A673 (cell line): ENCODE data around the gene AGBL2. TPM values are rescaled to one million over a fixed set of nuclear protein-coding genes. Genes with fewer than 3 reads are reported as not detected.
"Not testable (repeated sequence)": the region's sequence is repeated elsewhere in the genome, so short reads cannot be mapped to it uniquely, and the experiment has no call there.

Source experiments
- BruUV-seq: library from RNA; stranded (reverse); fragments of 400-500 nt; replicated peaks from 2 replicates; lab custom pipeline; 2021; lab: Mats Ljungman, UMichigan
- CTCF ChIA-PET: fragments of 300-600 bp; sonication (Branson Sonifier 250); formaldehyde crosslinking; loops from one replicate; lab custom pipeline; 2022; ENCODE audit warnings: antibody characterized with exemption; lab: Charles Lee
- POLR2A ChIA-PET: fragments of 300-600 bp; sonication (Branson Sonifier 250); formaldehyde crosslinking; loops from one replicate; lab custom pipeline; 2022; ENCODE audit warnings: antibody characterized with exemption; ENCODE audit not compliant: low non-redundant PET; lab: Charles Lee
- DNase-seq: peaks from one replicate; pipeline ENCODE4 v3.0.0-alpha.2; 2015; ENCODE audit warnings: low spot score
- H3K27ac ChIP-seq: fragments of 200-600 bp; sonication (generic); 2 replicates; pipeline ENCODE4 v1.5.1; 2016; ENCODE audit warnings: mixed run types, low read depth, mild to moderate bottlenecking, mixed read lengths, antibody characterized with exemption, low read length; ENCODE audit not compliant: poor library complexity, severe bottlenecking
- H3K27me3 ChIP-seq: fragments of 200-600 bp; sonication (generic); replicated peaks from 2 replicates; pipeline ENCODE4 v1.6.1; 2017; ENCODE audit warnings: mixed run types, low read depth, mild to moderate bottlenecking, mixed read lengths, antibody characterized with exemption, low read length; ENCODE audit not compliant: insufficient read depth, poor library complexity
- H3K36me3 ChIP-seq: fragments of 200-600 bp; sonication (generic); 2 replicates; pipeline ENCODE4 v1.6.1; 2016; ENCODE audit warnings: mixed run types, mild to moderate bottlenecking, mixed read lengths, antibody characterized with exemption, low read length; ENCODE audit not compliant: insufficient read depth, poor library complexity, severe bottlenecking
- H3K4me1 ChIP-seq: fragments of 200-600 bp; sonication (generic); 2 replicates; pipeline ENCODE4 v1.6.1; 2017; ENCODE audit warnings: mixed run types, mild to moderate bottlenecking, mixed read lengths, antibody characterized with exemption, low read length; ENCODE audit not compliant: insufficient read depth, poor library complexity, severe bottlenecking
- H3K4me3 ChIP-seq: fragments of 200-600 bp; sonication (generic); 2 replicates; pipeline ENCODE4 v1.5.1; 2016; ENCODE audit warnings: low read depth, mixed run types, mild to moderate bottlenecking, mixed read lengths, low read length; ENCODE audit not compliant: poor library complexity, severe bottlenecking
- H3K9me3 ChIP-seq: fragments of 200-600 bp; sonication (generic); 2 replicates; pipeline ENCODE4 v1.6.1; 2016; ENCODE audit warnings: mixed run types, low read depth, mild to moderate bottlenecking, mixed read lengths, antibody characterized with exemption, low read length; ENCODE audit not compliant: poor library complexity, severe bottlenecking
- CTCF ChIP-seq: fragments of 300-800, 200-600 bp; sonication (generic); conservative IDR thresholded peaks from 2 replicates; pipeline ENCODE4 v1.5.1; 2017; ENCODE audit warnings: low read depth, mild to moderate bottlenecking, antibody characterized with exemption, low read length, moderate library complexity, mixed read lengths
- EZH2 ChIP-seq: fragments of 200-600 bp; sonication (generic); IDR thresholded peaks from 2 replicates; pipeline ENCODE4 v1.6.1; 2017; ENCODE audit warnings: borderline replicate concordance, low read depth, mild to moderate bottlenecking, mixed read lengths, antibody characterized with exemption, low read length; ENCODE audit not compliant: poor library complexity, severe bottlenecking
- intact Hi-C: fragments of 100-400 bp; cut with micrococcal nuclease; formaldehyde crosslinking; loops from one replicate; pipeline ENCODE4 v1.10.0; 2022; ENCODE audit not compliant: unreplicated experiment
- total RNA-seq: library from RNA; stranded (reverse); gene quantifications from 2 replicates; pipeline ENCODE4 v1.2.3, GENCODE V29; 2021

The AGBL2 gene
- total RNA-seq, 1 experiment from 2014 or later = 6.5 TPM

GRCh38 chr11:47688111-47688510 is 27.1 kb downstream of the AGBL2 start:
- Histone ChIP-seq H3K36me3 (no peaks in the 10 kb centered on the region), H3K4me3 (no peak overlapping the region), H3K27me3 (no peaks in the 10 kb centered on the region), H3K9me3 (no peaks in the 10 kb centered on the region), H3K27ac (no peak overlapping the region), H3K4me1 (no peaks in the 10 kb centered on the region)
- TF ChIP-seq CTCF (no peak), EZH2 (no peak)
- no peak for DNase-seq
- intact Hi-C loops = no loop called here
- no TSS peak for BruUV-seq
- POLR2A ChIA-PET = no interaction called here
- CTCF ChIA-PET = no interaction called here

- POLR2A ChIA-PET, BruUV-seq, H3K27ac ChIP-seq: not testable (repeated sequence)
Observed at GRCh38 chr11:47686704-47687103, 28.5 kb downstream of the AGBL2 start.

GRCh38 chr11:47686151-47686550 is 29.0 kb downstream of the AGBL2 start:
- BruUV-seq = no TSS peak
- CTCF ChIA-PET = no interaction called here
- H3K4me1 ChIP-seq = no peaks in the 10 kb centered on the region
- POLR2A ChIA-PET = interaction anchor here (0.6 kb wide), 1 partner anchor 30 kb away, joined by 5 read pairs; no protein-coding TSS in a partner anchor
- H3K9me3 ChIP-seq = no peaks in the 10 kb centered on the region
- intact Hi-C loops = no loop called here
- H3K27ac ChIP-seq = no peak overlapping the region
- no peak overlapping the region for H3K4me3 ChIP-seq
- DNase-seq = no peak
- no peaks in the 10 kb centered on the region for H3K36me3 ChIP-seq
- no peak for TF ChIP-seq CTCF
- TF ChIP-seq EZH2 = no peak
- H3K27me3 ChIP-seq = no peaks in the 10 kb centered on the region

More at GRCh38 chr11:47686704-47687103, 28.5 kb downstream of the AGBL2 start:
- H3K4me3 ChIP-seq, intact Hi-C loops, H3K36me3 ChIP-seq, H3K9me3 ChIP-seq, H3K4me1 ChIP-seq, CTCF ChIA-PET, DNase-seq, H3K27me3 ChIP-seq: not testable (repeated sequence)

- ChIA-PET POLR2A (no interaction called here), CTCF (interaction anchor here (0.6 kb wide), 1 partner anchor 151 kb away, joined by 5 read pairs; no protein-coding TSS in a partner anchor)
- BruUV-seq = no TSS peak
- DNase-seq = no peak
- H3K27me3 ChIP-seq = no peaks in the 10 kb centered on the region
- H3K4me1 ChIP-seq = no peaks in the 10 kb centered on the region
- H3K27ac ChIP-seq = no peak overlapping the region
- no peak overlapping the region for H3K4me3 ChIP-seq
- H3K36me3 ChIP-seq = no peaks in the 10 kb centered on the region
- TF ChIP-seq CTCF = no peak
- TF ChIP-seq EZH2 = no peak
- H3K9me3 ChIP-seq = no peaks in the 10 kb centered on the region
- intact Hi-C loops = no loop called here
Observed at GRCh38 chr11:47675851-47676250, 39.3 kb downstream of the AGBL2 start.
